NCI-H446 treated with DMSO at 0.1 percent for 48 hours (cell line): Measurements from ENCODE around the gene LEF1.
"Not testable (repeated sequence)": the region's sequence is repeated elsewhere in the genome, so short reads cannot be mapped to it uniquely, and the experiment has no call there.

ENCODE experiments used
- DNase-seq: peaks from one replicate; lab custom pipeline; 2025; lab: John Stamatoyannopoulos, UW

Gene LEF1

GRCh38 chr4:108058685-108059440 is 109.9 kb downstream of the LEF1 start:
- DNase-seq: no peak

GRCh38 chr4:108056418-108056817 is 112.3 kb downstream of the LEF1 start:
- DNase-seq: no peak

- no peak for DNase-seq
Measured at GRCh38 chr4:108055787-108056186, 112.9 kb downstream of the LEF1 start.

GRCh38 chr4:108054025-108054638 is 114.6 kb downstream of the LEF1 start:
- DNase-seq: no peak

- DNase-seq: no peak
Measured at GRCh38 chr4:108053251-108053711, 115.5 kb downstream of the LEF1 start.

- no peak for DNase-seq
Measured at GRCh38 chr4:108052558-108053120, 116.1 kb downstream of the LEF1 start.

GRCh38 chr4:108051343-108051742 is 117.4 kb downstream of the LEF1 start:
- no peak for DNase-seq

- DNase-seq: not testable (repeated sequence)
Measured at GRCh38 chr4:108050166-108051111, 118.3 kb downstream of the LEF1 start.

GRCh38 chr4:108049406-108049805 is 119.3 kb downstream of the LEF1 start:
- DNase-seq: no peak

- no peak for DNase-seq
Measured at GRCh38 chr4:108048997-108049396, 119.7 kb downstream of the LEF1 start.

GRCh38 chr4:108048157-108048556 is 120.6 kb downstream of the LEF1 start:
- no peak for DNase-seq

GRCh38 chr4:108047199-108047598 is 121.5 kb downstream of the LEF1 start:
- DNase-seq: no peak

GRCh38 chr4:108045687-108046024 is 123.1 kb downstream of the LEF1 start:
- DNase-seq: no peak

GRCh38 chr4:108044951-108045686 is 123.6 kb downstream of the LEF1 start:
- DNase-seq: no peak

- DNase-seq: no peak
Measured at GRCh38 chr4:108043526-108043925, 125.2 kb downstream of the LEF1 start.

GRCh38 chr4:108042927-108043326 is 125.8 kb downstream of the LEF1 start:
- no peak for DNase-seq

- no peak for DNase-seq
Measured at GRCh38 chr4:108037884-108038283, 130.8 kb downstream of the LEF1 start.

- DNase-seq: no peak
Measured at GRCh38 chr4:108036213-108036612, 132.5 kb downstream of the LEF1 start.

- no peak for DNase-seq
Measured at GRCh38 chr4:108035691-108036090, 133.0 kb downstream of the LEF1 start.

- no peak for DNase-seq
Measured at GRCh38 chr4:108034565-108034964, 134.2 kb downstream of the LEF1 start.

GRCh38 chr4:108033348-108033747 is 135.4 kb downstream of the LEF1 start:
- DNase-seq: no peak
